Activated naive CD4-positive, alpha-beta T cell (primary cell): ENCODE measurements around the gene GPAT3.
"Not testable (repeated sequence)": the region's sequence is repeated elsewhere in the genome, so short reads cannot be mapped to it uniquely, and the experiment has no call there.

ENCODE experiments used
- DNase-seq, 4 experiments: peaks; one replicate each; lab custom pipeline; 2025; lab: John Stamatoyannopoulos, UW

GPAT3 gene

DNA sequence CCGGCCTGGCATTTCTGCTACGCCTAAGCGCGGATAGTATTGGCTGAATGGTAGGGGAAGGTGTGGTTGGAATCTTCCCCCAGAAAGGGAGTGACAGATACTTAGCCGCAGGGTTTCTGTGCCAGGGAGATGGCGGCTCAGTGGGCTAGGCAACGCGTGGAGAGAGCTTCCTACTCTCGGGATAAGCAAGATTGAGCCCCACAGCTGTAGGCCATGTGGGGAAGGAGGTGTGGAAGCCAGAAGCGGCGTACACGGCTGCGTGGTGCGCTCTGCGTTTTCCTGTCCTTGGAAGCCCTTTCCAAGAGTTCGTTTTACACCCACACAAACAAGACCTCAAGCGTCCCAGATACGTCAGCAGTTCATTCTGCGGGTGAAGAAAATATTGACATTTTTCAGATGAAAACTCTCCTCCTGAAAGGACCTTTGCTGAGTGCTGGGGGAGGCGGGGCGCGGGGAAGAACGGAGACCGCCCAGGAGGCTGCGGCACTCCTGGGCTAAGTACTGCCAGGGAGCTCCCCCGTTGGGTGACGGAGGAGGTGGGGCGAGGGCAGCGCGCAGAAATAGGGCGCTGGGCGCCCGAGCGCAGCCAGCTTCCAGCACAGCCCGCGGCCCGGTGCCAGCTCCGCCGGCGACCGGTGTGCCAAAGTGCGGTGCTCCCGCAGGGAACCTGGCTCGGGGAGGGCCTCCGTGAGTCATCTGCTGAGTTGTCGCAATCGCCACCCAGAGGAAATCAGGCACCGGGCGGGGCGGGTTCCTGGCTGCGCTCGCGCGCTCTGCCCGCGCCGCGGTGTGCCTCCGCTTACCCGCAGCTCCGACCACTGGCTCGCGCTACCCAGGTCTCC, at the start of gene GPAT3:
Gene GPAT3, plus strand, starts transcription at position 589 of the 842 bp plus-strand sequence. CDS start 515 bp downstream, outside the sequence.
- DNase-seq: peak; percentile 3 to 37 (median 31)

DNA sequence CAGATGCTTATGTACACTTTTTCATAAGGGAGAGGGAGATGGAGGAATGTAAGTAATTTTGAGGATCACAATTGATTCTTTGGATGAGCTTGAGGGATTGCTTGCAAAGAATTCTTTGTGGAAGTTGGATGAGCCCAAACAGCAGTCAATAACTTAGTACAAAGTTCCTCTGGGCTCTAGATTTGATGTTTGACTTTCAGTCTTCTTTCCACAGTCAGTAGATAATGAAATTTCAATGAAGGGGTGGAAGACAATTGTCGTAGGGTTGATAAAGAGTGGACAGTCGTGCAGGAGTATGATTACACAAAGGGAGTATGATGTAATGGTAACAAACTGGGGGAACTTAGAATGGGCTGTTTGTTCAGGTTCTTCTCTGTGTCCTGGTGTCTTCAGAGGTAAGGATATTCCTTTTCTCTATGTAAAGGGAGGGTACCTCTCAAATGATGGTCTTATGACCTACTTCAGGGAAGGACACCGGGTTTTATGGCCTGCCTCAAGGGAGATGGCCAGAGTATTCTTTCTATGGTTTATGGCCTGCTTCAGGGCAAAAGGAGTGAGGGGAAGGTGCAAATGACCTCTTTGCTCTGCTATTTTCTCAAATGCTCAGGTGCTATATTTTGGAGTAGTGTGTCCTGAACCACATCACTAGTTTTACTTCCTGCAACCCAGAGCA, 49.3 kb upstream of the GPAT3 start:
- no peak for DNase-seq

DNA sequence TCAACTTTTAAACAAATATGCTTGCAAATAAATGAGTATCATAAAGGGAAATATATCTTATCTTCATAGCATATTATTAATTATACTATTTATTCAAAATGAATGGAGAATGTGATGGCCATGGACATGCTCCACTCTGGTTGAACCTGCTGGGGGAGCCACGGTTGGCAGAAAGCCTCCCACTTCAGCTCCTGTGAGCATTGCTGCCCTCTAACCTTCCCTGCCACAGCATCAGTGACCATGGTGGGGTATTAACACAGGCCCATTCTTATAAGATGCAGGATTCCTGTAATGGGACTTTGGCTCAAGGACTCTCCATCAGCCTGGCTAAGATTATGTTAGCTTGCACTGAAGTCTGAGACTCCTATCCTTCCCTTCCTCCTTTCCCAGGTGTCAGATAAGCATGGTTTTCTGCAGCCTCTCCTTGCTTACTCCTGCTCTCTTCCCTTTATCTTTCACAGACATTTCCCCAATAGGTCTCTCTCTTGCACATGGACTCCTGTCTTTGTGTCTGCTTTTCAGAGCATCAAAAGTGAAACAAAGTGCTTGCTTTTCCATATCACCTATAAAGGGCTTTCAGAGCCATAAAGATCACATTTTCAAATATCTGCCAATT, 46.1 kb upstream of the GPAT3 start:
- DNase-seq: no peak

DNA sequence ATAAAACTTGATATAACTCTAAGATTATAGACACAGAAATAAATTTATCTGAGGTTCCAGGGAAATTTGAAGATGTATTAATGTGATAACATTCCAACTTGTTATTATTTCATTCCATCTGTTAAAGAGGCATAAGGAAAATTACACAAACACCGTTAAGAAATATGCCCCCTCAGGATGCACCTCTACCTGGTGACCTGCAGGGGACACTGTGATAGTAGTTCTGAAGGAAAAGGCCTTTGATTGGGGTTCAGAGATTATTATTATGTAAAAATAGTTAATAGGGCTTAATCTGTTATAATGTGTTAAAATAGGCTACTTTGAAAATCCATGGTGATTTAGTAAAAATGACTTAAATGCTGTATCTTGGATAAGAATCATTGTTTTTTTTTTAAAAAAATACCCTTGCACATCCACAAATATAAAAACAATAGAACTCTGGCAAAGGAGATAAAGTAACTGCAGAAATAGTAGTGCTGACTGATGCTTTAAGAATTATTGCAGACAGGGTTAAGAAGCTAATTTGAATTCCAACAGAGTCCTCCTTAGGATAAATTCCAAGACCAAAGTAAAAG, 44.9 kb upstream of the GPAT3 start:
- DNase-seq: no peak

DNA sequence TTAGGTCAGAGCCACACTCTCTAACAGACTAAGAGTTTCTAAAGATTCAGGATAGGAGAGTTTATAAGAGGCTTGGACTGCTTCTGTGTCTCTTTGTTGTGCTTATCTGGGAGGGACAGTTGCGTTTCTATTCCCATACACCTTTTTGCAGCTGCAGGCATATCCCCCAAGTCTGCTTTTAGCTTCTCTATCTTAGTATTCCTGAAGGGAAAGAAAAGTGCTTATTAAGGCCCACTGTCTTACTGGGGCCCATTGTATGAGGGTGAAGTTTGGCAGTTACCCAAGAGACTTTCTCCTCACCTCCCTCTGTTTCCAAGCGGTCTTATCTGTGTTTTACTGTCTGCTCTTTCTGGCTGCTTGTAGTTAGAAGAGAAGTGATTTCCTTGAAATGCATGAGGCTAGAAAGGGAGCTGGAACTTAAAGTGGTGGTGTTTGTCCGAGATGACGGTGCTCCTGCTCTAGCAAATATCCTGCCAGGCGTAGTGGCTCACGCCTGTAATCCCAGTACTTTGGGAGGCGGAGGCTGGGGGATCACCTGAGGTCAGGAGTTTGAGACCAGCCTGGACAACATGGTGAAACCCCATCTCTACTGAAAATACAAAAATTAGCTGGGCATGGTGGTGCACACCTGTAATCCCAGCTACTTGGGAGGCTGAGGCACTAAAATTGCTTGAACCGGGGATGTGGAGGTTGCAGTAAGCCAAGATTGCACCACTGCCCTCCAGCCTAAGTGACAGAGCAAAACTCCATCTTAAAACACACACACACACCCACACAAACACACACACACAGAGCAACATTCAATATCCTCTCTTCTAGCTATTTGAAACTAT, 39.6 kb upstream of the GPAT3 start:
- DNase-seq: not testable (repeated sequence)

DNA sequence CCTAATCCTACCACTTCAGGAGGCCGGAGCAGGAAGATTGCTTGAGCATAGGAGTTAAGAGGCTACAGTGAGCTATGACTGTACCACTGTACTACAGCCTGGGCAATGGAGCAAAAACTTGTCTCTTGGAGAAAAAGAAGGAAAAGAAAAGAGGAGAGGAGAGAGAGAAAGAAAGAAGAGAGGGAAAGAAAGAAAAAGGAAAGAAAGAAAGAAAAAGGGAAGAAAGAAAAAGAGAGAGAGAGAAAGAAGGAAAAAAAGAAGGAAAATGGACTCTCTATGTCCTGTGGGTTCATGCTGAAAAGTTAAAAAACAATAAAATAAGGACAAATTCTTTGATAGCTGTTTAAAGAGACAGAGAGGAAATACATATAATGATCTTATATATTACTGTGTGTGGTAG, 37.7 kb upstream of the GPAT3 start:
- DNase-seq: no peak

DNA sequence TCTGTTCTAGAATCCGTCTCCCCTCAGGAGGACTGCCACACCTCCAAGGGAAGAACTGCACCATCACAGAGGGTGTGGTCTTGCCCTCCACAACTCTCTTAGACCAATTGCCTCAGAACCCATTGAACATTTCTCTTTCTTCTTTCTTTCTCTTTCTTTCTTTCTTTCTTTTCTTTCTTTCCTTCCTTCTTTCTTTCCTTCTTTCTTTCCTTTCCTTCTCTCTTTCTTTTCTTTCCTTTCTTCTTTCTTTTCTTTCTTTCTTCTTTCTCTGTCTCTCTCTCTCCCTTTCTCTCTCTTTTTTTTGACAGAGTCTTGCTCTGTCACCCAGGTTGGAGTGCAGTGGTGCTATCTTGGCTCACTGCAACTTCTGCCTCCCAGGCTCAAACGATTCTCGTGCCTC, 34.2 kb upstream of the GPAT3 start:
- not testable (repeated sequence) for DNase-seq

DNA sequence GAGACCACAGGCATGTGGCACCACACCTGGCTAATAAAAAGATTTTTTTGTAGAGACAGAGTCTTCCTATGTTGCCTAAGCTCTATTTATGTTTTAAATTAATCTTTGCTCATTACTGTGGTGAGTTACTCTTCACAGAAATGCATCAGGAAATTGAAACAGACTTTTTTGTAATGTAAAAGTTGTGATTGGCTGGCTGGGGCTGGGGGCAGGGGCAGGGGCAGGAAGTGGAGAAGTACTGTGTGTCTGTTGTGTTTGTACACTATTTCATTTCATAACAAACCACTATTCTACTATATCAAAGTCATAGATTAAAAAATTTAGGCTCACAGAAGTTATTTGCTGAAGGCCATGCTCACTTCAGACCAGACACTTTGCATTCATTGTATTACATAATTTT, 31.9 kb upstream of the GPAT3 start:
- DNase-seq: peak in 1 of 4 experiments; percentile 16

DNA sequence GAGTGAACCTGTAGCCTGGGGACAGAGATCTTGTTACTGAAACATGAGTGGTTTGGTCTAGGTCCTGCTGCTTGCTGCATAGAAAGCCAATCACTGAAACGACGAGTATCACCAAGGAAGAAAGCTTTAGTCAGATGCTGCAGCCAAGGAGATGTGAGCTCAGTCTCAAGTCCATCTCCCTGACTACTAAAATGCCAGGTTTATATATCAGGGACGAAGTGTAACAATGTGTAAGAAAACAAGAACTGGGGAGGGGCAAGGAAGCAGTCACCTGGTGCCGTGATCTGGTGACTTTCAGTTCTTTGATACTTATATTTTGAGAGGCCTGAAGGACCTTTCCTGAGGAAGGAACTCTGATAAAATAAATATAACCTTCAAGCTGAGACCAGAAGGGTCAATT, 31.4 kb upstream of the GPAT3 start:
- no peak for DNase-seq

DNA sequence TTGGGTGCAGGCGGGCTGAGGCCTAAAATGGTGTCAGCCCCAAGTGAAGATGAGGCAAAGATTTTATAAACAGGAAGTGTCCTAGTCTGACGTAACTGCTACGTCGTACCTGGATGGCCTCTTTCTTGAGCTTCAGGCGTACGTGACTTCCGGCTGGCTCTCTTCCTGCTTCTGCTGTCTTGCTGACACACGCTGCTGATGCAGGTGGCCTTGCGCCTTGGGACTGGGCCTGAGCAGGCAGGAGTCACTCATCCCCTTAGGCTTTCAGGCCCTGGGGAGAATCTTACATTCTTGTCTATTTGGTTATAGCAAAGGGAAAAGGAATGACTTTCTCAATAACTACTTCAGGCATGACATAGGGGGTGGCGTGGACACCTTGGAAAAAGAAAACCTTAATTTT, 30.9 kb upstream of the GPAT3 start:
- no peak for DNase-seq

DNA sequence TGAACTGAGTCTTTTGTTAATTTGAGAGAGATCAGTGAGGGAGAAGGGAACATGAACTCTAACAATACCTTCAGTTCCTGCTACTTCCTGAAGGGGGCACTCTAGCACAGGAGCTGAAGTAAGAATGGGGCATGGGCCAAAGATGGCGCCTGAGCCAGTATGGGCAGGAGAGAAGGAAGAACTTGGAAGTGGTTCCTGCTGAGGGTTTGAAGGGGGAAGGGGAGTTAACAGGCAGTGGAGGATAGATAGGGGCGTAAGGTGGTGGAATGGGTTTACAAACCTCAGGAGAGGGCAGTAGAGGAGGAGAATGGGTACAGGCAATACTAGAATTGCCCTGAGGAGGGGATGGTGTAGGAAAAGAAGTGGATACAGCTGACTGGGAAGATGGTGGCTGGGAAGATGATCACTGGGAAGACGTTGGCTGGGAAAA, 26.7 kb upstream of the GPAT3 start:
- not testable (repeated sequence) for DNase-seq

DNA sequence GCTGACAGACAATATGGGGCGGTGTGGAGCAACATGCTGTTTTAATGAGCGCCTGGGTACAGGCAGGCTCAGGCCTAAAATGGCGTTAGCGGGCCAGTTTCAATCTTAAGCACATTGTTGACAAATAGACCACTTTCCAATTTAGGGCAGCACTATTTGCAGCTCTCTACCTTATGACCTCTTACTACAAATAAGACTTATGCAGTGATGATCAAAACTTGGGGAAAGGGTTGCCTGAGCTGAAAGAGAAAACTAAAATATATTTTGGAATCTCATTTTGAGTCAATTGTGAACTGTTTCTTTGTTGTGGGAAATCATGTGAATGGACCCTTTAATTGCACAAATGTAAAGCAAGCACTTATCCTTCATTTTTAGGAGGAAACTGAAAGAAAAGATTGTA, 25.5 kb upstream of the GPAT3 start:
- no peak for DNase-seq

DNA sequence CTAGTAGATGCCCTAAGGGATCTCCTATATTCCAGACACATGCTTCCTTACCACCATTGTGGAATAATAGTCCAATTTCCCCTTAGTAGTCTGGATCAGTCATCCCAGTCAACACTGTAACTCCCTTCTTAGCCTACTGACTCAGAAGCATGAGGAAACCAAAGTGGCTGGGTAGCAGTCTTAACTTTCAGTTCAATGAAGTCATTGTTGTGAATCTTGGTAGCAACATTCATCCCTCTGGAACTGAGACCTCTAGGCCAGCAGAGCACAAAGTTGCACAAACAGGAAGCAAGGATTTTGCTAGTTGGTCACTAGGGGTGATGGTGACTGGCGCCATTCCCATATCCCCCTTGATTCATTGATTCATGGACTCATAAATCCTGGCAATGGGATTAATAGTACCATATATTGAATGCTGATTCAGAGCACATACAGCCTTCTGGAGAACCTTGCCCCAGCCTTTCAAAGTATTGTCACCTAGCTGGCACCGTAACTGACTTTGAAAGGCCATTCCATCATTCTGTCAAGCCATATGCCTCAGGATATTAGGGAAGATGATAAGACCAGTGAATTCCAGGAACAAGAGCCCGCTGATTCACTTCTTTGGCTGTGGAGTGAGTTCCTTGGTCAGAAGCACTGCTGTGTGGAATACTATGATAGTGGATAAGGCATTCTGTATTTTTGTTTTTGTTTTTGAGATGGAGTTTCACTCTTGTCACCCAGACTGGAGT, 19.7 kb upstream of the GPAT3 start:
- no peak for DNase-seq

DNA sequence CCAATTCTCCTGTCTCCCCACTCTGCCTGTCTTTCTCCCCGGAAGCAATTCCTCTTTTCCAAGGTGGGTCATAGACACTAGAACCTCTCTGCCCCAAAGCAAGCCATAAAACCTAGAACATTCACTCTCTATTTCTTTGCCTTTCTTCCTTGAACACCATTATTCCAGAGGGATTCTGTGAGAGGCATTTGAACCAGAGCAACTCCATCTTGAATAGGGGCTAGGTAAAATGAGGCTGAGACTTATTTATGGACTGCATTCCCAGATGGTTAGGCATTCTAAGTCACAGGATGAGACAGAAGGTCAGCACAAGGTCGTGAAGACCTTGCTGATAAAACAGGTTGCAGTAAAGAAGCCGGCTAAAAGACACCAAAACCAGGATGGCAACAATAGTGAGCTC, 13.7 kb upstream of the GPAT3 start:
- DNase-seq: no peak

DNA sequence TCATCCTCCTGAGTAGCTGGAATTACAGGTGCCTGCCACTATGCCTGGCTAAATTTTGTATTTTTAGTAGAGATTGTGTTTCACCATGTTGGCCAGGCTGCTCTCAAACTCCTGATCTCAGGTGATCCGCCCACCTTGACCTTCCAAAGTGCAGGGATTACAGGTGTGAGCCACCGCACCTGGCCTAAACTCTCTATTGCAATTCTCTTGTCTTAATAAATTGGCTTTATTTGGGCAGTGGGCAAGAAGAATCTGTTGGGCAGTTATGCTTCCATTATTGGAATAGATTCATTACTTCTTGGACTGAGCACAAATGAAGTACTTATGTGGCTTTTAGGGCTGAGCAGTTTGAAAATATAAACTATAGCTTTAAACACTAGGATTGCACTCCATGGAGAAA, 8.2 kb upstream of the GPAT3 start:
- DNase-seq: no peak

DNA sequence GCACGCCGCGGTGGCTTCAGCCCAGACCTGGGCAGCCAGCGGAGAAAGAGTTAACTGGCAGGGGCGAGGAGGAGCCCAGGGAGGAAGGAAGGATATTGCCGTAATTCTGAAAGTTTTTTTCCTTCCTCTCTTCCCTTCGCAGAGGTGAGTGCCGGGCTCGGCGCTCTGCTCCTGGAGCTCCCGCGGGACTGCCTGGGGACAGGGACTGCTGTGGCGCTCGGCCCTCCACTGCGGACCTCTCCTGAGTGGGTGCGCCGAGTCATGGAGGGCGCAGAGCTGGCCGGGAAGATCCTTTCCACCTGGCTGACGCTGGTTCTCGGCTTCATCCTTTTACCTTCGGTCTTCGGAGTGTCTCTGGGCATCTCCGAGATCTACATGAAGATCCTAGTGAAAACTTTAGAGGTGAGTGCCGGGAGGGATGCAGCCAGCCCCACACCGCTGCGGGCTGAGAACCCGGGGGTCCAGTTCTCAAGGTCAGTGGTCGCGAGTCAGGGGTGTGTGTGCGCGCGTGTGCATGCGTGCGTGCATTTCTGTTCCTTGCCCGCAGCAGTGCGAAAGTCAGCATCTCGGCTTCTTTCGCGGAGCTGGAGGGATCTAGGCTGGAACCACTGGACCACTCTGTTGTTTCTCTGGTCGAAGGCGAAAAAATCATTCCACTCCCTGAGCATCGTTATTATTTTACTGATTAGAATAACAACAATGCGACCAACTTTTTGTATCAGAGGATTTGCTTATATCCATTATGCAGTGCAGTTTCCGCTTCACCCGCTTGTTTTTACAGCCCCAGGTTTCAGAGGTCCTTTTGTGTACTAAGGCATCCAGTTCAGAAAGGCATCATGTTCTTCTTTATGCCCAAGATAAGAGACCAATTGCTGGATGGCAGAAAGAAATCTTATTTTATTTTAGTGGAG, 709 bp downstream of the GPAT3 start:
- DNase-seq: no peak

DNA sequence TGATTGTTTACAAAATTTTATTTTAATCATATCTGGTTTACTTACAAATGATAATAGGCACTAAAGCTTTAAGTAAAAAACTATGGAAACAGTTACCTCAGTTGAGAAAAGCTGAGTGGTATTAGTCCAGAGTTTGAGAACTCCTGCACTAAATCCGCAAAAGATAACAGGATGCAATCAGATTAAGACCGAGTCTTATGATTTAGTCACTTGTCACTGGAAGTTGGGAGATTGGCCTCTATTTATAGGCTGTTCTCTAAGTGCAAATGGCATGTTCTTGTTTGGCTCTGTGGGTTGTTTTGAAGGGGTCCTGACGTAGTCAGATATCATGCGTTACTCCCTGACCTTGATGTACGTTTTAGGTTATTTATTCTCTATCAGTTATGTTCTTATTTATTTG, 6.3 kb downstream of the GPAT3 start:
- no peak for DNase-seq

DNA sequence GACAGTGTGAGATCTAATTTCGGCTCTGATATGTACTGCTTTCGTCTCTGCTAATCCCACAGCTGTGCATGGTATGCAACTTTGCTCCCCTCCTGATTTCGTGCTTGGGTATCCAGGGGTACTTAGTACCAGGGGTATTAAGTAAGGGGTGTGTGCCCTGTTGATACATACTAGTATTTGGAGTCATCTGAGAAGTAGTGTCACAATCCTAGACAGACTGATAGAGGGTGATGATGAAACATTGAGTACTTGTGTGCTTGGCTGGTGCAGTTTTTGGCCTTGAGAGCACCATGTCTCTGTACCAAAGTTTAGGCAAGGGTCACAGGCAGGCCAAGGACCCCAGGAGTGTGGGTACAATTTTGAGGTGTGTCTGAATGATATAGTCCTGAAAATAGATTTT, 10.9 kb downstream of the GPAT3 start:
- DNase-seq: no peak

DNA sequence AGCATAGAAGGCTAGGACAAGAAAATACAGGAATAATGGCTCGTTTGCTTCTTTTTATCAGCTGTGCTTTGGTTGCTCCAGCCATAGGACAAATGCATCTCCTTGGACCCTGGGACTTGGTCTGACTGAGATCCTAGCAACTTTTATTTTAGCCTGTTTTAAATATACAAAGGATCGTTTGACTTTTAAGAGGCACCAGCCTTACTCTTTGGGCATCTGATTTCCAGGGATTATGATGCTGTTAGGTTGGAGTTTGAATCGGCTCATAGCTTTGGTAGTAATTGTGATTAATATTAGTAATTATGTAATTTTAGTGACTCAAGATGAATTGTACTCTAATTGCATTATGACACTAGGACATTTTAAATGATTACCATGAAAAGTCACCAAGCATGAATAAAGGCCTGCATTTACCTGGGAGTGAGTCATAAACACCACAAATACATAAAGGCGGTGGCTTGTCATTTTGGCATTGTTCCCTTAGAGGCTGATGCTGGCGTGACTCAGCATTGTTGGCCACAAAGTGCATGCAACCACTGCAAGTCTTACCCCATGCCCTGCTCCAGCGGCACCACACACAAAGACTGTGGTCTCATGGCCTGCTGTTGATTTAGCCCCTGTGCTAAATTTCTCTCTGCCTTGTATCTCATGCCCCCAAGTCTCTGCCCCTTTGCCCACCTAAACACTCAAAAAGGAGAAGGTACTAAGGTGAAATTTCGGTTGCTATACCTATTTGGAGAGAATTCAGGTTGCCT, 12.4 kb downstream of the GPAT3 start:
- peak in 1 of 4 experiments; percentile 4 for DNase-seq
